Measurements from ENCODE around the gene SSR3.

- no peak for TF ChIP-seq CTCF (IDR thresholded peaks at IDR 0.05)
- TF ChIP-seq POLR2A (IDR thresholded peaks at IDR 0.05), result no peak
These were observed 22.8 kb upstream of the SSR3 start for GRCh38 chr3:156577736-156578135.
